Stimulated activated naive CD4-positive, alpha-beta T cell (primary cell): ENCODE data around the gene PTPRF.
"Not testable (repeated sequence)": the region's sequence is repeated elsewhere in the genome, so short reads cannot be mapped to it uniquely, and the experiment has no call there.

Experiments
- DNase-seq, 6 experiments: peaks; one replicate each; lab custom pipeline; 2025; lab: John Stamatoyannopoulos, UW

Gene PTPRF

GRCh38 chr1:43537423-43538142, 6.9 kb downstream of the PTPRF start:
- DNase-seq = no peak

GRCh38 chr1:43538143-43538487, 7.4 kb downstream of the PTPRF start:
- no peak for DNase-seq

GRCh38 chr1:43538969-43539368, 8.3 kb downstream of the PTPRF start:
- no peak for DNase-seq

- DNase-seq = no peak
Observed at GRCh38 chr1:43539726-43540434, 9.2 kb downstream of the PTPRF start.

- no peak for DNase-seq
Observed at GRCh38 chr1:43540653-43541071, 10.0 kb downstream of the PTPRF start.

- no peak for DNase-seq
Observed at GRCh38 chr1:43541141-43541540, 10.5 kb downstream of the PTPRF start.

GRCh38 chr1:43541721-43542401, 11.2 kb downstream of the PTPRF start:
- no peak for DNase-seq

GRCh38 chr1:43542527-43543458, 12.1 kb downstream of the PTPRF start:
- DNase-seq = no peak

- no peak for DNase-seq
Observed at GRCh38 chr1:43543567-43543966, 12.9 kb downstream of the PTPRF start.

GRCh38 chr1:43545339-43545694, 14.6 kb downstream of the PTPRF start:
- DNase-seq = no peak

GRCh38 chr1:43545695-43546387, 15.2 kb downstream of the PTPRF start:
- DNase-seq = no peak

GRCh38 chr1:43546388-43547100, 15.9 kb downstream of the PTPRF start:
- DNase-seq = no peak

- DNase-seq = no peak
Observed at GRCh38 chr1:43547538-43548072, 16.9 kb downstream of the PTPRF start.

GRCh38 chr1:43548285-43549271, 17.9 kb downstream of the PTPRF start:
- DNase-seq = no peak

GRCh38 chr1:43549394-43549793, 18.7 kb downstream of the PTPRF start:
- not testable (repeated sequence) for DNase-seq

GRCh38 chr1:43549921-43550597, 19.4 kb downstream of the PTPRF start:
- no peak for DNase-seq

GRCh38 chr1:43550598-43551246, 20.0 kb downstream of the PTPRF start:
- no peak for DNase-seq

- no peak for DNase-seq
Observed at GRCh38 chr1:43551396-43551888, 20.8 kb downstream of the PTPRF start.
